H1 (cell line): ENCODE measurements around the gene RHBDD1. TPM values are rescaled to one million over a fixed set of nuclear protein-coding genes. Genes with fewer than 3 reads are reported as not detected.
A peak's percentile ranks its signal among the peaks of the same experiment; 100 is the strongest.

Experiments
- CTCF ChIA-PET: fragments of 300-600 bp; sonication (Branson Sonifier 250); formaldehyde crosslinking; loops from one replicate; lab custom pipeline; 2021; ENCODE audit not compliant: partially characterized antibody; lab: Charles Lee
- POLR2A ChIA-PET: fragments of 300-600 bp; sonication (Branson Sonifier 250); formaldehyde crosslinking; loops from one replicate; lab custom pipeline; 2021; ENCODE audit warnings: inconsistent platforms; ENCODE audit not compliant: partially characterized antibody; lab: Charles Lee
- DNase-seq, 2 experiments: peaks; one replicate each; pipeline versions ENCODE4 v3.0.0 to v3.0.0-alpha.2; 2010 to 2022; ENCODE audit warnings: low spot score in 2 of 2, low read depth in 1 of 2, mixed read lengths in 1 of 2
- FAIRE-seq: peaks from 2 replicates; lab custom pipeline; 2011; peaks lifted over from hg19 to GRCh38; lab: Jason Lieb, UNC
- H2AFZ ChIP-seq: 2 replicates; pipeline ENCODE4 v1.8.1; 2012; ENCODE audit warnings: low read length, inconsistent platforms
- H2AK5ac ChIP-seq: 2 replicates; pipeline ENCODE4 v1.6.1; 2013; ENCODE audit warnings: low read depth, low read length
- H2BK120ac ChIP-seq: replicated peaks from 2 replicates; pipeline ENCODE3; 2013; ENCODE audit warnings: low read depth, low read length, inconsistent platforms
- H2BK12ac ChIP-seq: 2 replicates; pipeline ENCODE4 v1.6.1; 2013; ENCODE audit warnings: low read depth, low read length
- H2BK15ac ChIP-seq: 2 replicates; pipeline ENCODE4 v1.6.1; 2013; ENCODE audit warnings: low read length
- H2BK20ac ChIP-seq: 2 replicates; pipeline ENCODE4 v1.6.1; 2013; ENCODE audit warnings: low read length
- H2BK5ac ChIP-seq: 2 replicates; pipeline ENCODE4 v1.6.1; 2013; ENCODE audit warnings: low read depth, low read length
- H3K14ac ChIP-seq: 2 replicates; pipeline ENCODE4 v1.6.1; 2013; ENCODE audit warnings: inconsistent platforms; ENCODE audit not compliant: insufficient read length
- H3K18ac ChIP-seq: 2 replicates; pipeline ENCODE4 v1.6.1; 2013; ENCODE audit warnings: low read length; ENCODE audit errors: extremely low read depth
- H3K23ac ChIP-seq: 2 replicates; pipeline ENCODE4 v1.6.1; 2013; ENCODE audit warnings: inconsistent platforms; ENCODE audit not compliant: insufficient read length
- H3K23me2 ChIP-seq: 2 replicates; pipeline ENCODE4 v1.6.1; 2013; ENCODE audit warnings: low read depth, low read length
- H3K27ac ChIP-seq: 2 replicates; pipeline ENCODE4 v1.6.1; 2011; ENCODE audit warnings: low read depth, low read length, inconsistent platforms
- H3K27me3 ChIP-seq, 4 experiments: replicated peaks in 1 of 4; 1 replicate in 1 of 4; 2 replicates in 3 of 4; pipeline versions ENCODE4 v1.6.1 to v1.8.1; 2011 to 2013; ENCODE audit warnings: low read length in 3 of 4, mild to moderate bottlenecking in 3 of 4, inconsistent platforms in 2 of 4, mixed read lengths in 2 of 4, moderate library complexity in 1 of 4; ENCODE audit not compliant: control insufficient read depth in 3 of 4, insufficient read depth in 3 of 4; ENCODE audit errors: extremely low read depth in 1 of 4
- H3K36me3 ChIP-seq, 4 experiments: 2 replicates each; pipeline versions ENCODE4 v1.6.1 to v1.8.1; 2011 to 2013; ENCODE audit warnings: mild to moderate bottlenecking in 4 of 4, low read length in 3 of 4, moderate library complexity in 2 of 4, control low read depth in 1 of 4, inconsistent platforms in 1 of 4; ENCODE audit not compliant: insufficient read depth in 4 of 4, control insufficient read depth in 2 of 4
- H3K4ac ChIP-seq: replicated peaks from 2 replicates; pipeline ENCODE3; 2013; ENCODE audit warnings: low read length, low read depth, mixed read lengths, inconsistent platforms; ENCODE audit not compliant: insufficient read length
- H3K4me1 ChIP-seq, 4 experiments: replicated peaks in 1 of 4; 1 replicate in 1 of 4; 2 replicates in 3 of 4; pipeline versions ENCODE4 v1.6.1 to v1.8.1; 2011 to 2013; ENCODE audit warnings: low read length in 3 of 4, inconsistent platforms in 2 of 4, mixed read lengths in 1 of 4; ENCODE audit not compliant: insufficient read depth in 4 of 4, control insufficient read depth in 3 of 4
- H3K4me2 ChIP-seq, 2 experiments: 2 replicates each; pipeline versions ENCODE4 v1.6.1 to v1.8.1; 2011 to 2013; ENCODE audit warnings: low read depth in 2 of 2, low read length in 2 of 2, control low read depth in 1 of 2, inconsistent platforms in 1 of 2, mild to moderate bottlenecking in 1 of 2; ENCODE audit not compliant: insufficient read depth in 1 of 2
- H3K4me3 ChIP-seq, 4 experiments: fragments of 200-600, 300-600 bp in 1 of 4; sonication (generic), shearing (Covaris generic), sonication (Bioruptor Twin) in 1 of 4; 2 replicates each; pipeline versions ENCODE4 v1.5.1 to v1.8.1; 2011 to 2016; ENCODE audit warnings: low read length in 4 of 4, low read depth in 3 of 4, control low read depth in 2 of 4, inconsistent platforms in 2 of 4, mild to moderate bottlenecking in 2 of 4, mixed read lengths in 1 of 4, moderate library complexity in 1 of 4; ENCODE audit not compliant: insufficient read depth in 2 of 4; ENCODE audit errors: extremely low read depth in 1 of 4
- H3K56ac ChIP-seq: replicated peaks from 2 replicates; pipeline ENCODE3; 2013; ENCODE audit warnings: low read depth, mild to moderate bottlenecking, mixed read lengths, low read length, inconsistent platforms; ENCODE audit not compliant: insufficient read length
- H3K79me1 ChIP-seq: 2 replicates; pipeline ENCODE4 v1.6.1; 2013; ENCODE audit warnings: low read depth, low read length, control low read depth
- H3K79me2 ChIP-seq, 2 experiments: 2 replicates each; pipeline versions ENCODE4 v1.6.1 to v1.8.1; 2012 to 2013; ENCODE audit warnings: low read length in 2 of 2, mild to moderate bottlenecking in 2 of 2, inconsistent platforms in 1 of 2; ENCODE audit not compliant: insufficient read depth in 2 of 2, control insufficient read depth in 1 of 2
- H3K9ac ChIP-seq, 4 experiments: replicated peaks in 1 of 4; 1 replicate in 1 of 4; 2 replicates in 3 of 4; pipeline versions ENCODE4 v1.6.1 to v1.8.1; 2011 to 2013; ENCODE audit warnings: low read depth in 3 of 4, low read length in 3 of 4, control low read depth in 2 of 4, mild to moderate bottlenecking in 2 of 4, moderate library complexity in 2 of 4, inconsistent platforms in 1 of 4; ENCODE audit errors: extremely low read depth in 1 of 4
- H3K9me3 ChIP-seq, 2 experiments: 2 replicates each; pipeline versions ENCODE4 v1.6.1 to v1.8.1; 2012 to 2013; ENCODE audit warnings: mild to moderate bottlenecking in 2 of 2, moderate library complexity in 2 of 2, control low read depth in 1 of 2, inconsistent platforms in 1 of 2, low read depth in 1 of 2, low read length in 1 of 2, mixed read lengths in 1 of 2; ENCODE audit not compliant: insufficient read depth in 2 of 2
- H4K20me1 ChIP-seq, 2 experiments: replicated peaks in 1 of 2; 2 replicates each; pipeline versions ENCODE3 to v1.8.1; 2011 to 2013; ENCODE audit warnings: inconsistent platforms in 2 of 2, low read length in 2 of 2, mild to moderate bottlenecking in 1 of 2; ENCODE audit not compliant: insufficient read depth in 2 of 2, control insufficient read depth in 1 of 2
- H4K5ac ChIP-seq: 2 replicates; pipeline ENCODE4 v1.6.1; 2013; ENCODE audit warnings: low read length, low read depth, mixed read lengths, inconsistent platforms; ENCODE audit not compliant: insufficient read length
- H4K8ac ChIP-seq: 2 replicates; pipeline ENCODE4 v1.8.0; 2013; ENCODE audit warnings: mild to moderate bottlenecking, moderate library complexity, low read length, inconsistent platforms; ENCODE audit not compliant: insufficient read depth; ENCODE audit errors: extremely low read depth
- H4K91ac ChIP-seq: replicated peaks from 2 replicates; pipeline ENCODE3; 2013; ENCODE audit warnings: low read length, mixed read lengths, inconsistent platforms; ENCODE audit not compliant: insufficient read length
- POLR2AphosphoS5 ChIP-seq: IDR thresholded peaks from 2 replicates; pipeline ENCODE4 v1.6.1; 2011; ENCODE audit warnings: low read depth, low read length
- RAD21 ChIP-seq, 2 experiments: IDR thresholded peaks in 1 of 2; conservative IDR thresholded peaks in 1 of 2; 2 replicates each; pipeline ENCODE4 v1.6.1; 2011; ENCODE audit warnings: low read depth in 2 of 2, low read length in 2 of 2, improper control_type of control experiment in 1 of 2, inconsistent platforms in 1 of 2, mild to moderate bottlenecking in 1 of 2, moderate library complexity in 1 of 2
- RNF2 ChIP-seq: fragments of 200-900, 300-1000 bp; sonication (generic); IDR thresholded peaks from 2 replicates; pipeline ENCODE4 v1.7.1; 2016; ENCODE audit warnings: borderline replicate concordance, low read depth, mild to moderate bottlenecking, antibody characterized with exemption, low read length; ENCODE audit not compliant: poor library complexity, severe bottlenecking; ENCODE audit errors: missing control alignments
- TEAD4 ChIP-seq: IDR thresholded peaks from 2 replicates; pipeline ENCODE4 v1.6.1; 2012; ENCODE audit warnings: low read depth, low read length, inconsistent platforms, mixed read lengths
- WGBS, 2 experiments: shearing (Covaris generic) in 1 of 2; methylation state at CpG; one replicate each; pipeline versions ENCODE4 v1.1.6 to v1.1.7; 2013 to 2015; ENCODE audit warnings: low lambda C conversion rate in 2 of 2, mixed read lengths in 2 of 2, inconsistent platforms in 1 of 2, low coverage in 1 of 2, missing lambda C conversion rate in 1 of 2; ENCODE audit not compliant: insufficient replicate concordance in 2 of 2, insufficient coverage in 1 of 2, insufficient read length in 1 of 2; ENCODE audit errors: extremely low coverage in 1 of 2, missing lambda C conversion rate in 1 of 2; 5-methylcytosine and 5-hydroxymethylcytosine counted together
- polyA plus RNA-seq, 7 experiments: library from polyadenylated mRNA; depleted of rRNA in 3 of 7; stranded (reverse) in 5 of 7; unstranded in 2 of 7; fragments of >200 nt in 5 of 7; fragments of 200-250 nt in 2 of 7; gene quantifications; 1 replicate in 5 of 7; 2 replicates in 1 of 7; 4 replicates in 1 of 7; pipeline versions ENCODE4 v1.2.1 to v1.2.3, GENCODE V29; 2011 to 2013; ENCODE audit warnings: missing spikeins in 2 of 7, mixed read lengths in 2 of 7
- total RNA-seq: library from RNA; stranded (reverse); fragmentation: NEBNext Ultra II Directional; extraction: Animal tissue kit (Norgen Biotek cat#: 25700); gene quantifications from 2 replicates; pipeline ENCODE4 v1.2.1, GENCODE V29; 2021
- TF ChIP-seq, protein P1 (sequence below), 3 experiments: IDR thresholded peaks; 1 replicate in 2 of 3; 2 replicates in 1 of 3; pipeline versions ENCODE4 v1.5.1 to v1.6.1; 2011; ENCODE audit warnings: low read length in 3 of 3, mild to moderate bottlenecking in 3 of 3, inconsistent platforms in 2 of 3, low read depth in 1 of 3, moderate library complexity in 1 of 3; ENCODE audit not compliant: insufficient read depth in 1 of 3; ENCODE audit errors: control extremely low read depth in 1 of 3

Gene RHBDD1
- total and polyA plus RNA-seq, 2 of the 8 experiments (the other 6 are each of a cell fraction or from before 2014, with no cell fraction given) = 10.5 to 23.1 TPM

DNA sequence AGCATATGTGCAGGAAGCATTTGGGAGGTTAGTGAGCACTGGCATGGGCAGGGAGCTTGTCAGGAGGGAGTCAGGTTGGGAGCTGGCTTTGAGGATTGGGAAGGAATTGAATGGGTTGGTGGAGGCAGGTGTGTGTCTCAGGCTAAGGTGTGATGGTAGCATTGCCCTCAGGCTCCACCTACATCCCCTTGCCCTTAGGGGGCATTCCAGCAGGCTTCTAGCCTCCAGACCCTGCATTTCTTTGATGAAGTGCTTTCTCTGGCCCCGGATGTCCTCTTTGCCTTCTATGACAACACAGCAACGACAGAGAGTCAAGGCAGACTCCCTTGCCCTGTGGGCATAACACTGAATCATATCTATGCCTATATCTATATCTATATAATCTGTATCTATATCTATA is 13.5 kb downstream of the RHBDD1 start:
- Histone ChIP-seq H3K27ac (no peak overlapping the region), H4K5ac (no peak overlapping the region), H3K36me3 (no peaks in the 10 kb centered on the region), H3K4me1 (peaks cover 0 to 5% (median 1%) of the 10 kb centered on the region in 4 experiments; a peak in 1 of 7 replicates), H2AFZ (no peak overlapping the region), H3K4me3 (no peak overlapping the region), H3K79me2 (peaks cover 0 to 3% of the 10 kb centered on the region in 2 experiments; a peak in 1 of 4 replicates), H2BK15ac (no peak overlapping the region), H3K14ac (no peak overlapping the region), H3K4me2 (no peak overlapping the region), H2BK12ac (no peak overlapping the region), H3K27me3 (no peaks in the 10 kb centered on the region), H2BK120ac (no peak overlapping the region), H3K23ac (no peak overlapping the region), H2BK5ac (no peak overlapping the region), H4K8ac (no peak overlapping the region), H3K4ac (no peak overlapping the region), H3K23me2 (no peaks in the 10 kb centered on the region; the same call in 1 of the 2 replicates), H4K91ac (no peak overlapping the region), H2AK5ac (no peak overlapping the region), H2BK20ac (no peak overlapping the region), H3K18ac (no peak overlapping the region), H3K56ac (no peak overlapping the region), H4K20me1 (no peaks in the 10 kb centered on the region), H3K9ac (no peak overlapping the region), H3K9me3 (no peaks in the 10 kb centered on the region), H3K79me1 (no peaks in the 10 kb centered on the region)
- CTCF ChIA-PET = interaction anchor here (0.6 to 2.0 kb wide), 6 partner anchors 9 to 259 kb away, joined by 3 to 9 read pairs (median 4); no protein-coding TSS in a partner anchor
- FAIRE-seq (no peak), DNase-seq (no peak)
- WGBS, 2 experiments = 81% methylated on average over 2 of the region's 2 CpGs; no CpG with 5 or more reads in 1 of the 2 experiments
- TF ChIP-seq POLR2AphosphoS5 = no peak
- no peak for TF ChIP-seq RNF2
- TF ChIP-seq TEAD4 = 0 out of 2 replicates have a peak, but pooled peaks have one; percentile 16
- TF ChIP-seq RAD21 (IDR thresholded peaks at IDR 0.05 in 1 of 2, conservative IDR thresholded peaks at IDR 0.05 in 1 of 2; ENCODE audit: low read depth in 2 of 2, low read length in 2 of 2) = peak in 1 of 2 experiments; percentile 24; a peak in 1 of 4 replicates
- TF ChIP-seq, protein P1, sequence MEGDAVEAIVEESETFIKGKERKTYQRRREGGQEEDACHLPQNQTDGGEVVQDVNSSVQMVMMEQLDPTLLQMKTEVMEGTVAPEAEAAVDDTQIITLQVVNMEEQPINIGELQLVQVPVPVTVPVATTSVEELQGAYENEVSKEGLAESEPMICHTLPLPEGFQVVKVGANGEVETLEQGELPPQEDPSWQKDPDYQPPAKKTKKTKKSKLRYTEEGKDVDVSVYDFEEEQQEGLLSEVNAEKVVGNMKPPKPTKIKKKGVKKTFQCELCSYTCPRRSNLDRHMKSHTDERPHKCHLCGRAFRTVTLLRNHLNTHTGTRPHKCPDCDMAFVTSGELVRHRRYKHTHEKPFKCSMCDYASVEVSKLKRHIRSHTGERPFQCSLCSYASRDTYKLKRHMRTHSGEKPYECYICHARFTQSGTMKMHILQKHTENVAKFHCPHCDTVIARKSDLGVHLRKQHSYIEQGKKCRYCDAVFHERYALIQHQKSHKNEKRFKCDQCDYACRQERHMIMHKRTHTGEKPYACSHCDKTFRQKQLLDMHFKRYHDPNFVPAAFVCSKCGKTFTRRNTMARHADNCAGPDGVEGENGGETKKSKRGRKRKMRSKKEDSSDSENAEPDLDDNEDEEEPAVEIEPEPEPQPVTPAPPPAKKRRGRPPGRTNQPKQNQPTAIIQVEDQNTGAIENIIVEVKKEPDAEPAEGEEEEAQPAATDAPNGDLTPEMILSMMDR (IDR thresholded peaks at IDR 0.05; ENCODE audit: control extremely low read depth in 1 of 3, insufficient read depth in 1 of 3, low read depth in 1 of 3, low read length in 3 of 3) = peak in 2 of 3 experiments; percentile 15 to 37; a peak in 2 of 4 replicates
- POLR2A ChIA-PET = interaction anchor here (1.5 kb wide), 1 partner anchor 14 kb away, joined by 7 read pairs; the partner anchor contains the start of gene RHBDD1
